Chondrocyte (in vitro differentiated cells): Measurements from ENCODE around the gene TXLNG. TPM values are rescaled to one million over a fixed set of nuclear protein-coding genes. Genes with fewer than 3 reads are reported as not detected.

ENCODE experiments used
- DNase-seq: peaks from one replicate; pipeline ENCODE4 v3.0.0; 2021; ENCODE audit warnings: mixed read lengths, low spot score
- H3K27ac Mint-ChIP-seq: one replicate; pipeline ENCODE4 v1.8.0; 2021; ENCODE audit warnings: mild to moderate bottlenecking, moderate library complexity, mixed read lengths; ENCODE audit not compliant: unreplicated experiment
- H3K27me3 Mint-ChIP-seq: 2 replicates; pipeline ENCODE4 v1.8.0; 2021; ENCODE audit warnings: low read depth, mixed read lengths
- H3K36me3 Mint-ChIP-seq: 2 replicates; pipeline ENCODE4 v1.8.0; 2021; ENCODE audit warnings: low read depth, mixed read lengths
- H3K4me1 Mint-ChIP-seq: 2 replicates; pipeline ENCODE4 v1.8.0; 2021; ENCODE audit warnings: low read depth, mild to moderate bottlenecking, mixed read lengths
- H3K4me3 Mint-ChIP-seq: one replicate; pipeline ENCODE4 v1.8.0; 2021; ENCODE audit warnings: mild to moderate bottlenecking, moderate library complexity, mixed read lengths; ENCODE audit not compliant: unreplicated experiment
- H3K9me3 Mint-ChIP-seq: 2 replicates; pipeline ENCODE4 v1.8.0; 2021; ENCODE audit warnings: low read depth, mixed read lengths
- total RNA-seq: library from RNA; stranded (reverse); gene quantifications from 3 replicates; pipeline ENCODE4 v1.2.1, GENCODE V29; 2021
- TF ChIP-seq, protein P1 (sequence below): fragments of 200-600 bp; sonication (generic); IDR thresholded peaks from 2 replicates; pipeline ENCODE4 v1.5.0; 2021; ENCODE audit warnings: antibody characterized with exemption, mild to moderate bottlenecking, moderate library complexity

Gene TXLNG
- total RNA-seq, 1 donor from 2014 or later, result 9.1 TPM

- Mint-ChIP-seq H3K4me3 (no peak overlapping the region), H3K9me3 (no peaks in the 10 kb centered on the region), H3K36me3 (no peaks in the 10 kb centered on the region), H3K27ac (no peak overlapping the region), H3K27me3 (peaks cover 7% of the 10 kb centered on the region), H3K4me1 (peaks cover 12% of the 10 kb centered on the region)
- DNase-seq, result no peak
- TF ChIP-seq, protein P1, sequence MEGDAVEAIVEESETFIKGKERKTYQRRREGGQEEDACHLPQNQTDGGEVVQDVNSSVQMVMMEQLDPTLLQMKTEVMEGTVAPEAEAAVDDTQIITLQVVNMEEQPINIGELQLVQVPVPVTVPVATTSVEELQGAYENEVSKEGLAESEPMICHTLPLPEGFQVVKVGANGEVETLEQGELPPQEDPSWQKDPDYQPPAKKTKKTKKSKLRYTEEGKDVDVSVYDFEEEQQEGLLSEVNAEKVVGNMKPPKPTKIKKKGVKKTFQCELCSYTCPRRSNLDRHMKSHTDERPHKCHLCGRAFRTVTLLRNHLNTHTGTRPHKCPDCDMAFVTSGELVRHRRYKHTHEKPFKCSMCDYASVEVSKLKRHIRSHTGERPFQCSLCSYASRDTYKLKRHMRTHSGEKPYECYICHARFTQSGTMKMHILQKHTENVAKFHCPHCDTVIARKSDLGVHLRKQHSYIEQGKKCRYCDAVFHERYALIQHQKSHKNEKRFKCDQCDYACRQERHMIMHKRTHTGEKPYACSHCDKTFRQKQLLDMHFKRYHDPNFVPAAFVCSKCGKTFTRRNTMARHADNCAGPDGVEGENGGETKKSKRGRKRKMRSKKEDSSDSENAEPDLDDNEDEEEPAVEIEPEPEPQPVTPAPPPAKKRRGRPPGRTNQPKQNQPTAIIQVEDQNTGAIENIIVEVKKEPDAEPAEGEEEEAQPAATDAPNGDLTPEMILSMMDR, result no peak
Observed at GRCh38 chrX:16874458-16875095, 88.3 kb downstream of the TXLNG start.

GRCh38 chrX:16876696-16877095 is 90.4 kb downstream of the TXLNG start:
- Mint-ChIP-seq H3K9me3 (no peaks in the 10 kb centered on the region), H3K27ac (no peak overlapping the region), H3K4me1 (peaks cover 7% of the 10 kb centered on the region), H3K36me3 (no peaks in the 10 kb centered on the region), H3K27me3 (peaks cover 7% of the 10 kb centered on the region), H3K4me3 (no peak overlapping the region)
- DNase-seq, result no peak
- TF ChIP-seq, protein P1, result no peak

GRCh38 chrX:16882169-16882568 is 95.9 kb downstream of the TXLNG start:
- DNase-seq, result no peak
- TF ChIP-seq, protein P1, result no peak
- peaks cover 18% of the 10 kb centered on the region for H3K4me1 Mint-ChIP-seq
- no peaks in the 10 kb centered on the region for H3K36me3 Mint-ChIP-seq
- H3K4me3 Mint-ChIP-seq, result peak overlapping the region; percentile 77
- no peaks in the 10 kb centered on the region for H3K9me3 Mint-ChIP-seq
- H3K27me3 Mint-ChIP-seq, result peaks cover 2% of the 10 kb centered on the region
- H3K27ac Mint-ChIP-seq, result peak overlapping the region; percentile 18

GRCh38 chrX:16882702-16883486 is 96.6 kb downstream of the TXLNG start:
- peak overlapping the region; percentile 77 for H3K4me3 Mint-ChIP-seq
- no peak for DNase-seq
- peaks cover 18% of the 10 kb centered on the region for H3K4me1 Mint-ChIP-seq
- H3K36me3 Mint-ChIP-seq, result no peaks in the 10 kb centered on the region
- peaks cover 2% of the 10 kb centered on the region for H3K27me3 Mint-ChIP-seq
- TF ChIP-seq, protein P1, result peak; percentile 94
- H3K27ac Mint-ChIP-seq, result peak overlapping the region; percentile 94
- no peaks in the 10 kb centered on the region for H3K9me3 Mint-ChIP-seq

DNA sequence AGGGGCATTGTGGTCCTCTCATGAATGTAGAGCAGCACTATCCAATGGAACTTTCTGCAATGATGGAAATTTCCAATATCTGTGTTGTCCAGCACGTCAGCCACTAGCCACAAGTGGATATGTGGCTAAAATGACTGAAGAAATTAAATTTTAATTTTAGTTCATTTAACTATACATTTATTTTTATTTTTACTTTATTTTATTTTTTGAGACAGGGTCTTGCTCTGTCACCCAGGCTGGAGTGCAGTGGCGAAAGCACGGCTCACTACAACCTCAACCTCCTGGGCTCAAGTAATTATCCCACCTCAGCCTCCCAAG is 97.2 kb downstream of the TXLNG start:
- Mint-ChIP-seq H3K4me1 (peaks cover 18% of the 10 kb centered on the region), H3K9me3 (no peaks in the 10 kb centered on the region), H3K36me3 (no peaks in the 10 kb centered on the region), H3K27ac (no peak overlapping the region), H3K27me3 (peaks cover 2% of the 10 kb centered on the region), H3K4me3 (no peak overlapping the region)
- TF ChIP-seq, protein P1, result peak; percentile 45
- DNase-seq, result no peak
